ENCODE measurements around the gene MYOF. TPM values are rescaled to one million over a fixed set of nuclear protein-coding genes. Genes with fewer than 3 reads are reported as not detected.

MYOF gene
- total and polyA plus RNA-seq, 2 donors (not counting 1 experiment from before 2014, with no cell fraction given) = 298 to 314 TPM

- Histone ChIP-seq H3K4me1 (ENCODE audit: control insufficient read depth, extremely low read depth, insufficient read depth, low read length) (peaks cover 70% of the 10 kb centered on the region), H3K79me2 (ENCODE audit: control insufficient read depth, insufficient read depth, low read length) (peaks cover 75% of the 10 kb centered on the region)
- peak; percentile 93 to 95 for DNase-seq (ENCODE audit: low read depth in 2 of 2)
Measured at GRCh38 chr10:93465806-93466675, 16.1 kb downstream of the MYOF start.

GRCh38 chr10:93464776-93465388, 17.3 kb downstream of the MYOF start:
- H3K27ac ChIP-seq (ENCODE audit: insufficient read depth, low read length) = peak overlapping the region; percentile 96
- H3K27me3 ChIP-seq (ENCODE audit: control insufficient read depth, insufficient read depth, low read length) = no peaks in the 10 kb centered on the region
- peaks cover 7% of the 10 kb centered on the region for H3K36me3 ChIP-seq (ENCODE audit: control insufficient read depth, insufficient read depth, low read length)
- no peaks in the 10 kb centered on the region for H3K9me3 ChIP-seq (ENCODE audit: control insufficient read depth, insufficient read depth, low read depth, low read length)
- TF ChIP-seq CTCF (conservative IDR thresholded peaks at IDR 0.05 in 1 of 2, IDR thresholded peaks at IDR 0.05 in 1 of 2; ENCODE audit: low read depth in 1 of 2, low read length in 2 of 2) (no peak), EZH2 (IDR thresholded peaks at IDR 0.05; ENCODE audit: low read length, missing control alignments) (no peak)
- DNase-seq (ENCODE audit: low read depth in 2 of 2) = peak; percentile 44 to 63
- H3K9ac ChIP-seq (ENCODE audit: insufficient read depth, low read length) = no peak overlapping the region
- H3K4me3 ChIP-seq (replicated peaks in 1 of 4; ENCODE audit: control extremely low read depth in 1 of 4, insufficient read depth in 1 of 4, low read depth in 3 of 4, low read length in 4 of 4) = no peak overlapping the region
- peaks cover 67% of the 10 kb centered on the region for H3K4me1 ChIP-seq (ENCODE audit: control insufficient read depth, extremely low read depth, insufficient read depth, low read length)
- H4K20me1 ChIP-seq (ENCODE audit: control insufficient read depth, extremely low read depth, insufficient read depth, low read length) = no peaks in the 10 kb centered on the region
- H2AFZ ChIP-seq (ENCODE audit: low read length) = no peak overlapping the region
- peaks cover 77% of the 10 kb centered on the region for H3K79me2 ChIP-seq (ENCODE audit: control insufficient read depth, insufficient read depth, low read length)
- H3K4me2 ChIP-seq (ENCODE audit: extremely low read depth, insufficient read depth, low read length) = peak overlapping the region; percentile 59

More at GRCh38 chr10:93465806-93466675, 16.1 kb downstream of the MYOF start:
- H4K20me1 ChIP-seq (ENCODE audit: control insufficient read depth, extremely low read depth, insufficient read depth, low read length) = no peaks in the 10 kb centered on the region
- H3K27ac ChIP-seq (ENCODE audit: insufficient read depth, low read length) = peak overlapping the region; percentile 96
- peaks cover 4% of the 10 kb centered on the region for H3K36me3 ChIP-seq (ENCODE audit: control insufficient read depth, insufficient read depth, low read length)
- no peaks in the 10 kb centered on the region for H3K9me3 ChIP-seq (ENCODE audit: control insufficient read depth, insufficient read depth, low read depth, low read length)
- H3K4me3 ChIP-seq (replicated peaks in 1 of 4; ENCODE audit: control extremely low read depth in 1 of 4, insufficient read depth in 1 of 4, low read depth in 3 of 4, low read length in 4 of 4) = no peak overlapping the region
- H3K27me3 ChIP-seq (ENCODE audit: control insufficient read depth, insufficient read depth, low read length) = no peaks in the 10 kb centered on the region
- peak overlapping the region; percentile 88 for H3K4me2 ChIP-seq (ENCODE audit: extremely low read depth, insufficient read depth, low read length)
- H2AFZ ChIP-seq (ENCODE audit: low read length) = no peak overlapping the region
- peak overlapping the region; percentile 58 for H3K9ac ChIP-seq (ENCODE audit: insufficient read depth, low read length)
- TF ChIP-seq EZH2 (IDR thresholded peaks at IDR 0.05; ENCODE audit: low read length, missing control alignments) (no peak), CTCF (conservative IDR thresholded peaks at IDR 0.05 in 1 of 2, IDR thresholded peaks at IDR 0.05 in 1 of 2; ENCODE audit: low read depth in 1 of 2, low read length in 2 of 2) (no peak)

DNA sequence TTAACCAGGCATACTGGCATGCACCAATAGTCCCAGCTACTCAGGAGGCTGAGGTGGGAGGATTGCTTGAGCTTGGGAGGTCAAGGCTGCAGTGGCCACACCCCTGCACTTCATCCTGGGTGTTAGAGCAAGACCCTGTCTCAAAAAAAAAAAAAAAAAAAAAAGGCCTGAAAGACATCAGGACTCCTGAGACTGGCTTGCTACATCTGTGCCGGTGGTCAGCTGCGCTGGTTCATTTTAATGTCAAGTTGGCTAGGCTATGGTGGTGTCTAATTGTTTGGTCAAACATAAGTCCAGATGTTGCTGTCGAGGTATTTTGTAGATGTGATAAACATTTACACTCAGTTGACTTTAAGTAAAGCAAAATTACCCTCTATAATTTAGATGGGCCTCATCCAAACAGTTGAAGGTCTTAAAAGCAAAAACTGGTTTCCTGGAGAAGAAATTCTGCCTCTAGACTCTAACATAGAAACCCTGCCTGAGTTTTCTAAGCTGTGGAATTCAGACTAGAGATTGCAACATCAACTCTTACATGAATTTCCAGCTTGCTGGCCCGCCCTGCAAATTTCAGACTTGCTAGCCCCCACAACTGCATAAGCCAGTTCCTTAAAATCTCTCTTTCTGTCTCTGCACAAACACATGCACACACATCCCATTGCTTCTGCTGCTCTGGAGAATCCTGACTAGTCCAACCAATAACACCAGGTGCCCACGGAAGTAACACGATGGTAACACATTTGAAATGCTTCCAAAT, 18.2 kb downstream of the MYOF start:
- TF ChIP-seq CTCF (conservative IDR thresholded peaks at IDR 0.05 in 1 of 2, IDR thresholded peaks at IDR 0.05 in 1 of 2; ENCODE audit: low read depth in 1 of 2, low read length in 2 of 2) (no peak), EZH2 (IDR thresholded peaks at IDR 0.05; ENCODE audit: low read length, missing control alignments) (no peak)
- no peaks in the 10 kb centered on the region for H4K20me1 ChIP-seq (ENCODE audit: control insufficient read depth, extremely low read depth, insufficient read depth, low read length)
- peak overlapping the region; percentile 59 for H3K4me2 ChIP-seq (ENCODE audit: extremely low read depth, insufficient read depth, low read length)
- peaks cover 68% of the 10 kb centered on the region for H3K4me1 ChIP-seq (ENCODE audit: control insufficient read depth, extremely low read depth, insufficient read depth, low read length)
- no peaks in the 10 kb centered on the region for H3K9me3 ChIP-seq (ENCODE audit: control insufficient read depth, insufficient read depth, low read depth, low read length)
- peak; percentile 79 to 82 for DNase-seq (ENCODE audit: low read depth in 2 of 2)
- H3K79me2 ChIP-seq (ENCODE audit: control insufficient read depth, insufficient read depth, low read length) = peaks cover 72% of the 10 kb centered on the region
- H3K27ac ChIP-seq (ENCODE audit: insufficient read depth, low read length) = peak overlapping the region; percentile 96
- H3K9ac ChIP-seq (ENCODE audit: insufficient read depth, low read length) = no peak overlapping the region
- no peaks in the 10 kb centered on the region for H3K27me3 ChIP-seq (ENCODE audit: control insufficient read depth, insufficient read depth, low read length)
- H3K36me3 ChIP-seq (ENCODE audit: control insufficient read depth, insufficient read depth, low read length) = peaks cover 3% of the 10 kb centered on the region
- no peak overlapping the region for H2AFZ ChIP-seq (ENCODE audit: low read length)
- H3K4me3 ChIP-seq (replicated peaks in 1 of 4; ENCODE audit: control extremely low read depth in 1 of 4, insufficient read depth in 1 of 4, low read depth in 3 of 4, low read length in 4 of 4) = no peak overlapping the region
